Activated CD8-positive, alpha-beta memory T cell treated with anti-CD3 and anti-CD28 coated beads, Interleukin-2, amount 50 U/mL, for 48 hours (primary cell): ENCODE results near the gene CYP39A1.
A peak's percentile ranks its signal among the peaks of the same experiment; 100 is the strongest.

Experiments
- DNase-seq: peaks from one replicate; pipeline ENCODE4 v3.0.0-alpha.2; 2020

The CYP39A1 gene

GRCh38 chr6:46652603-46653438 lies at the start of gene CYP39A1, which contains the start of gene SLC25A27:
Gene CYP39A1 (minus strand): TSS chr6:46652818. CDS start chr6:46652582, 236 bp downstream.
Gene SLC25A27 (plus strand): TSS chr6:46652975. CDS start chr6:46653193, 218 bp downstream.
- peak; percentile 91 for DNase-seq

GRCh38 chr6:46699970-46700369 lies 47.4 kb upstream of the CYP39A1 start:
- DNase-seq: no peak

- DNase-seq: no peak
Observed at GRCh38 chr6:46690911-46691451, 38.4 kb upstream of the CYP39A1 start.

GRCh38 chr6:46690141-46690755 lies 37.6 kb upstream of the CYP39A1 start:
- no peak for DNase-seq

GRCh38 chr6:46689657-46690056 lies 37.0 kb upstream of the CYP39A1 start:
- no peak for DNase-seq

- DNase-seq: no peak
Observed at GRCh38 chr6:46688966-46689335, 36.3 kb upstream of the CYP39A1 start.

GRCh38 chr6:46688117-46688965 lies 35.7 kb upstream of the CYP39A1 start:
- DNase-seq: no peak

- no peak for DNase-seq
Observed at GRCh38 chr6:46687619-46688097, 35.0 kb upstream of the CYP39A1 start, which contains the start of gene TDRD6. Gene TDRD6 (plus strand): TSS chr6:46687885. CDS start chr6:46688129, 244 bp downstream.

GRCh38 chr6:46684771-46685170 lies 32.2 kb upstream of the CYP39A1 start:
- no peak for DNase-seq

- DNase-seq: no peak
Observed at GRCh38 chr6:46677314-46677654, 24.7 kb upstream of the CYP39A1 start.

- DNase-seq: no peak
Observed at GRCh38 chr6:46676604-46677313, 24.1 kb upstream of the CYP39A1 start.

- DNase-seq: no peak
Observed at GRCh38 chr6:46674410-46674809, 21.8 kb upstream of the CYP39A1 start.

GRCh38 chr6:46667377-46667776 lies 14.8 kb upstream of the CYP39A1 start:
- no peak for DNase-seq

GRCh38 chr6:46661483-46661882 lies 8.9 kb upstream of the CYP39A1 start:
- DNase-seq: no peak

- DNase-seq: no peak
Observed at GRCh38 chr6:46657642-46658041, 5.0 kb upstream of the CYP39A1 start.

GRCh38 chr6:46655803-46656202 lies 3.2 kb upstream of the CYP39A1 start:
- DNase-seq: no peak

- DNase-seq: no peak
Observed at GRCh38 chr6:46653439-46654195, 999 bp upstream of the CYP39A1 start.

- no peak for DNase-seq
Observed at GRCh38 chr6:46652232-46652602, 401 bp downstream of the CYP39A1 start.

- no peak for DNase-seq
Observed at GRCh38 chr6:46651816-46652215, 802 bp downstream of the CYP39A1 start.

- no peak for DNase-seq
Observed at GRCh38 chr6:46651006-46651405, 1.6 kb downstream of the CYP39A1 start.

GRCh38 chr6:46648869-46649492 lies 3.6 kb downstream of the CYP39A1 start:
- DNase-seq: no peak
